Measurements from ENCODE around the gene SLC15A2. TPM values are rescaled to one million over a fixed set of nuclear protein-coding genes. Genes with fewer than 3 reads are reported as not detected.
"Not testable (repeated sequence)": the region's sequence is repeated elsewhere in the genome, so short reads cannot be mapped to it uniquely, and the experiment has no call there.

The SLC15A2 gene, protein sequence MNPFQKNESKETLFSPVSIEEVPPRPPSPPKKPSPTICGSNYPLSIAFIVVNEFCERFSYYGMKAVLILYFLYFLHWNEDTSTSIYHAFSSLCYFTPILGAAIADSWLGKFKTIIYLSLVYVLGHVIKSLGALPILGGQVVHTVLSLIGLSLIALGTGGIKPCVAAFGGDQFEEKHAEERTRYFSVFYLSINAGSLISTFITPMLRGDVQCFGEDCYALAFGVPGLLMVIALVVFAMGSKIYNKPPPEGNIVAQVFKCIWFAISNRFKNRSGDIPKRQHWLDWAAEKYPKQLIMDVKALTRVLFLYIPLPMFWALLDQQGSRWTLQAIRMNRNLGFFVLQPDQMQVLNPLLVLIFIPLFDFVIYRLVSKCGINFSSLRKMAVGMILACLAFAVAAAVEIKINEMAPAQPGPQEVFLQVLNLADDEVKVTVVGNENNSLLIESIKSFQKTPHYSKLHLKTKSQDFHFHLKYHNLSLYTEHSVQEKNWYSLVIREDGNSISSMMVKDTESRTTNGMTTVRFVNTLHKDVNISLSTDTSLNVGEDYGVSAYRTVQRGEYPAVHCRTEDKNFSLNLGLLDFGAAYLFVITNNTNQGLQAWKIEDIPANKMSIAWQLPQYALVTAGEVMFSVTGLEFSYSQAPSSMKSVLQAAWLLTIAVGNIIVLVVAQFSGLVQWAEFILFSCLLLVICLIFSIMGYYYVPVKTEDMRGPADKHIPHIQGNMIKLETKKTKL
- total RNA-seq, result 2.2 and 5.7 TPM in 2 replicates

DNA sequence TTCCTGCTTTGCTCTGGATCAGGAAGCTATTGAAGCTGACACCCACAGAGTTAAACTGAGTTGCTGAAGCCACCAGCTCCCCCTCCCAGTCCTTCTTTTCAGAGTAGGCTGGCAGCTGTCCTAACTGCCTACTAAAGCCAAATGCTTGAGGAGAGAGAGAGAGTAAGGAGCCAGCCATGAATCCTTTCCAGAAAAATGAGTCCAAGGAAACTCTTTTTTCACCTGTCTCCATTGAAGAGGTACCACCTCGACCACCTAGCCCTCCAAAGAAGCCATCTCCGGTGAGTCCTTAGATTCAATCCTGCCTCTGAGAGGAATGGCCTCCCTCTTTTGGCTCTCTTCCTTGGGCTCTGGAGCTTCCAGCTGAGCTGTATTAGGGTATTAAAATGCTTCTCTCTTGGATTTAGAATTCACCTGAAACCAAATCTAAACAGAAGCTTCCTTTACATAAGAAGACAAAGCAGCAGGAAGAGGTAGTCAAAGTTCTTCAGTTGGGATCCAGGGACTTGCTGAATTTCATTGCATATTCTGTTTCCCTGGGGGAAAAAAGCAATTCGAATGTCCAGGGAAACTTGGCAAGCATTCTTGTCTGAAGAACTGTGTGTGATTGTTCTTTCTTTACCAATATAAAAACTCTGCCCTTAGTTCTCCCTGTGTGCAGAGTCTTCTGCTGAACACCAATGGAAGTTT lies at the start of gene SLC15A2:
Gene SLC15A2 (plus strand): TSS at position 101 of the 690 bp plus-strand sequence. CDS start 76 bp downstream, at position 177.
- intact Hi-C loops (cut with micrococcal nuclease), result no loop called here

DNA sequence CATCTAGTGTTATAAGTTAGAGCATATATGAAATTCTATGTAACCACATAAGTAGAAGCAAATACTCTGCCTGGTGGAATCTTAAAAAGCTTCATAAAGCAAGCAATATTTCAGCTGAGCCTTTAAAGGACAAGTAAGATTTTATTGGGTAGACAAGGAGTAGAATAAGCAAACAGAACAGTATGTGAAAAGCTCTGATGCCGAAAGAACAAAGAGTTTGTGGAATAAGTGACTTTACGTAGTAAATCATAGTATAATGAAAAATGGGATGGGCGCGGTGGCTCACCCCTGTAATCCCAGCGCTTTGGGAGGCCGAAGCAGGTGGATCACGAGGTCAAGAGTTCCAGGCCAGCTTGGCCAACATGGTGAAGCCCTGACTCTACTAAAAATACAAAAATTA lies 49.3 kb upstream of the SLC15A2 start:
- intact Hi-C loops (cut with micrococcal nuclease), result no loop called here

DNA sequence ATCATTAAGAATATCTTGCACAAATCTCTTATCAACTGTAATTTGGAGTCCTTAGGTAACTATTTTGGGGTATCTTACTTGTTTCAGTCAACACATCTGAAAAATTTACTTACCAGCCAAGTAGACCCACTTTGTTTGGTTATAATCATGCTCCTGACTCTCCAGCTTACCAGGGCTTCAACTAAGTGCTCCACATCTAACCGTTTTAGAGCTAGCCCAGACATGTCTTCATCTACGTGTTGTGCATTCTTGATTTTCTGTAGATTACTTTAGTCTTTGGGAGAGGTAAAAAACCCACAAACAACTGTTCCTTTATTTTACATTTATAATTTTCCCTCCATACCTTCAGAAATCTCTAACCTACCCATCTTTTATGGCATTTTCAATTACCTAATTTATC lies 41.9 kb upstream of the SLC15A2 start:
- intact Hi-C loops (cut with micrococcal nuclease), result loop anchor here (2.0 kb wide), 1 partner anchor 15 kb away; no protein-coding TSS in a partner anchor

DNA sequence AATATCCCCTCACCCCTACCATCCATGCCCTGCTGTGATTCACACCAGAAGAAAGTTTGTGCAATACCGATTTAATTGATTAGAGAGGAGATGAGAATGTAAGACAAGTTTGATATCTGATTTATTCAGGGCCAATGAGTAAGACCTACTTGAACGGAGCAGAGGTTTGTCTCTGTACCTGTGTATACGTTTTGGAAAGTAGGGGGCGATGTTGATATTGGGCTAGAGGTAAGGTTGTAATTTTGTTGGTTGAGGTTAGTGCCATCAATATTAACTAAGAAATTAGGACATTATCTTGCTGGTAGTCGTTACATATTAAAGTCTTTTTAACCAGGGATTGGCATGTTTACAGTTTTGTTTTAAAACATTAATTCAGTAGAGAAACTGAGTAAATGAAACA lies 38.6 kb upstream of the SLC15A2 start:
- intact Hi-C loops (cut with micrococcal nuclease), result loop anchor here (1.0 kb wide), 1 partner anchor 404 kb away; no protein-coding TSS in a partner anchor

DNA sequence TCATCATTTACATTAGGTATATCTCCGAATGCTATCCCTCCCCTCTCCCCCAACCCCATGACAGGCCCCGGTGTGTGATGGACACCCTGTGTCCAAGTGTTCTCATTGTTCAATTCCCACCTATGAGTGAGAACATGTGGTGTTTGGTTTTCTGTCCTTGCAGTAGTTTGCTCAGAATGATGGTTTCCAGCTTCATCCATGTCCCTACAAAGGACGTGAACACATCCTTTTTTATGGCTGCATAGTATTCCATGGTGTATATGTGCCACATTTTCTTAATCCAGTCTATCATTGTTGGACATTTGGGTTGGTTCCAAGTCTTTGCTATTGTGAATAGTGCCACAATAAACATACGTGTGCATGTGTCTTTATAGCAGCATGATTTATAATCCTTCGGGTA lies 36.4 kb upstream of the SLC15A2 start:
- intact Hi-C loops (cut with micrococcal nuclease), result not testable (repeated sequence)

DNA sequence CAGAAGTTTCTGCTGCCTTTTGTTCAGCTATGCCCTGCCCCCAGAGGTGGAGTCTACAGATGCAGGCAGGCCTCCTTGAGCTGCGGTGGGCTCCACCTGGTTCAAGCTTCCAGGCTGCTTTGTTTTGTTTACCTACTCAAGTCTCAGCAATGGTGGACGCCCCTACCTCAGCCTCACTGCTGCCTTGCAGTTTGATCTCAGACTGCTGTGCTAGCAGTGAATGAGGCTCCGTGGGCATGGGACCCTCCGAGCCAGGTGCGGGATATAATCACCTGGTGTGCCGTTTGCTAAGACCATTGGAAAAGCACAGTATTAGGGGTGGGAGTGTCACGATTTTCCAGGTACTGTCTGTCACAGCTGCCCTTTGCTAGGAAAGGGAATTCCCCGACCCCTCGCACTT lies 31.0 kb upstream of the SLC15A2 start:
- intact Hi-C loops (cut with micrococcal nuclease), result not testable (repeated sequence)

DNA sequence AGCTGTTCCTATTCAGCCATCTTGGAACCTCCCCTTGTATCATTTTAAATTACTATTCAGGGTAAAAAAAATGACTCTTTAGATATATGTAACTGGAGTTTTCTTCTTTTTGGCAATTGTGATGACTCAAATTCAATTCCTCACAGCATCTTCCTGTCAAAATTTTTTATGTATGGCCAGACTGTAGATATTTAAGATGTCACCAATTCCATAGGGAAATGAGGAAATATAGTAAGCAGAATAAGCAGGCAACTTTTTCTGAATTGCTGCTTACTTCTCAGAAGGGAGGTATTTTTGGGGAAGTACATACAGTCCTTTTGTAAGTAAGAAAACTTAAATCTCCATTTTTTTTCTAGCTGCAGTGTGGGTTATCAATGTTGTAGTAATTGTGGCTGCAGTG lies 30.4 kb upstream of the SLC15A2 start:
- intact Hi-C loops (cut with micrococcal nuclease), result no loop called here

DNA sequence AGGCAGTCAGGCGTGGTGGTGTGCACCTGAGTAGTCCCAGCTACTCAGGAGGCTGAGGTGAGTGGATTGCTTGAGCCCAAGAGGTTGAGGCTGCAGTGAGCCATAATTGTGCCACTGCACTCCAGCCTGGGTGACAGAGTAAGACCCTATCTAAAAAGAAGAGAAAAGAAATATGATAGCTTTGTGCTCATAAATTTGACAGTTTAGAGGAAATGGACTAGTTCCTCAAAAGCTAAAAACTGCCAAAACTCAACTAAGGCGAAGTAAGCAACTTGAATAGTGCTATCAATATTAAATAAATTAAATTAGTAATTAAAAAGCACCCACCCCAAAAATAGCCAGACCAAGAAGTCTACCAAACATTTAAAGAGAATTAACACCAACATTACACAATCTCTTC lies 24.5 kb upstream of the SLC15A2 start:
- intact Hi-C loops (cut with micrococcal nuclease), result no loop called here

DNA sequence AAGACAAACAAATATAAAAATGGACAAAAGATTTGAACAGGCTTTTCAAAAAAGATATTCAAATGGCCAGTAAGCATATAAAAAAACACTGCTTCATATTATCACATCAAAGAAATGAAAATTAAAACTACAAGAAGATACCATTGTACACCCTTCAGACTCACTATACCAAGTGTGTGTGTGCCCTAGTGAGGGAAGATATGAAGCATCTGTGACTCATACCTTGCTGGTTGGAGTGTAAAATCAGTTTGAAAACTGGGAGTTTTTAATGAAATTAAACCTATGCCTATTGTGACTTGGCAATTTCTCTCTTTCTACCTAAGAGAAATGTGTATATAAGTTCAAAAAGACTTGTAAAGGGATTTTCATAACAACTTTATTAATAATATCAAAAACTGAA lies 23.5 kb upstream of the SLC15A2 start:
- intact Hi-C loops (cut with micrococcal nuclease), result no loop called here

DNA sequence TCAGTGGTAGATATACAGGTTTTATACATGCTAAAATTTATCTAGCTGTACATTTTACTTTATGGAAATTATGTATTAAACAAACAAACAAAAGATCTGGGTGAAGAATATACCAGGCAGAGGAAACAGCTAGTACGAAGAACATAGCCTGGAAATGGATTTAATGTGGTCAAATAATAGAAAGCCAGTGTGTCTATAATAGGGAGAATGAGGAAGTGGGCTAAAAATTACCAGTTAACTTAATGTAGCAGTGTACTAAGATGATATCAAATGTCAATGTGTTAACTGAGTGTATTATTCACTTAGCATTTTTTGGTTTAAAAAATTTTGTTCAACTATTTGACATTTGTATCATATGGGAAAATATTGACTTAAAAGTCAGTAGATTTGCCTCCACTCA lies 22.8 kb upstream of the SLC15A2 start:
- intact Hi-C loops (cut with micrococcal nuclease), result no loop called here

DNA sequence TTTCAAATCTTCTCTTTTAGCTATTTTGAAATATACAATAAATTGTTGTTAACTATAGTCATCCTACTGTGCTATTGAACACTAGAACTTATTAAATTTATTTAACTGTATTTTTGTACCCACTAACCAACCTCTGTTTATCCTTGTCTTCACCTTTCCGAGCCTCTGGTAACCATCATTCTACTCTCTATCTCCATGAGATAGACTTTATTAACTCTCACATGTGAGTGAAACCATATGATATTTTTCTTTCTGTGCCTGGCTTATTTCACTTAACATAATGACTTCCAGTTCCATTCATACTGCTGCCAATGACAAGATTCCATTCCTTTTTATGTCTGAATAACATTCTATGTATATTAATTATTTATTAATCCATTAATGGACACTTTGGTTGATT lies 15.8 kb upstream of the SLC15A2 start:
- intact Hi-C loops (cut with micrococcal nuclease), result no loop called here

DNA sequence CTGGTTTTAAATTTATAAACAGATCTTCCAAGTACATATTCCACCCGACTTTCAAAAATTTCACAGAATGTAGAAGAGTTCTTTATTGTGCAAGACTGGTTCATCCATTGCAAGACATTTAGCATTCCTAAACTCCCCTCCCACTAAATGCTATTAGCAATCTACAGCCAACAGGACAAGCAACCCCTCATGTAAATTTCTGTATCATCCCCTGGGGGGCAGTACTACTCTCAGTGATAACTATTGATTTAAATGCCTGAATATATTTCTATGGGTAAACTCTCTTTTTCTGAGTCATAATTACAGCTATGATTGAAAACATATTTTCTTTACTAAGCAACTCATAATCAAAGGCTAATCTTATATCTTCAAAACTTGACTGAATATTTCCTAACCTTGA lies 10.7 kb upstream of the SLC15A2 start:
- intact Hi-C loops (cut with micrococcal nuclease), result loop anchor here (1.0 to 2.0 kb wide), 5 partner anchors 209 to 417 kb away; no protein-coding TSS in a partner anchor

DNA sequence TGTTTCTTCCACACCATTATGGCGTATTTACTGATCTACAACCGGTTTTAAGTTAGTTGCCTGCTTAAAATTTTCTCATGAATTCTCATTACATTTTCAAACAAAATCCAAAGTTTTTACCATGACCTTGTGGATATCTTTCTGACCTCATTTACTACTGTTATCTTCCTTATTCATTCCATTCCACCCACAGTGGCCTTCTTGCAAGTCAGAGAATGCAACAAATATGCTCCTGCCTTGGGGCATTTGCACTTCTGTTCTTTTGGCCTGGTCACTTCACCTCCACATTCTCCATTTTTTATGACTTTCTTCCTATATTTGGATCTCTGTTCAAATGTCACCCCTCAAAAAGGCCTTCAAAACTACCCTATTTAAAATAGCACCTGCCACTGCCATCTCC lies 8.8 kb upstream of the SLC15A2 start:
- intact Hi-C loops (cut with micrococcal nuclease), result no loop called here

DNA sequence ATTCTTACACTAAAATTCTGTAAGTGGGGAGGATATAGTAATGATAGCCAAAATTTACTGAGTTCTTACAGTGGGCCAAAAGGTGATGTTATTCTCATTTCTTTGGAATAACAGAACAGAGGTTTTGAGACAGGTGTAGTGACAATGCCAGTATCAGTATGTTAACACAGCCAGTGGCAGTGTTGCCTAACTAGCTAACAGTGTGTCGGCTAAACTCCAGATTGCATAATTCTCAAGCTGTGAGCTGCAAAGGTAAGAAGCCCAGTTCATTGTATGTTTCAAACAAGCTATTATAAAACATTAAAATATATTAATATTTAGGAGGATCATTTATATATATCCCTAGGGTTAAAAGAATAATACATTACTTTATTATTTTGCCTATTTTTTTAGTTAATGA lies 920 bp downstream of the SLC15A2 start:
- intact Hi-C loops (cut with micrococcal nuclease), result no loop called here

DNA sequence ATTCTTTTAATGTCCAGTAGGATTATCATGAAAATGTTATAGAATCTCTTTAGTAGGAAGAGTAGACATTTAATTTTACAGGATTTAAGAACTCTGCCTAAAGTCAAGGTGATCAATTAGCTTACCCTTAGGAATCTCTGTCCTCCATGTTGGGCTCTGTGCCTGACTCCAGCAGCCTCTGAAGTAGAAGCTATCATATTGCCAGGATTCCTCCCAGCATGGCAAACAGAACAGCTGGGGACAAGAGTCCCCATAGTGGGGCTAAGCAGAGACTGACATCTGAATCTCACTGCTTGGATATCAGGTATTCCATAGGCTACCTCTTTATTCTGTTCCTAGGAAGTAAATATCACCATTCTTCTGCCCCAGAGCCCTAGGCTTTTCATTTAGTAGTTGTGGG lies 1.5 kb downstream of the SLC15A2 start:
- intact Hi-C loops (cut with micrococcal nuclease), result no loop called here

DNA sequence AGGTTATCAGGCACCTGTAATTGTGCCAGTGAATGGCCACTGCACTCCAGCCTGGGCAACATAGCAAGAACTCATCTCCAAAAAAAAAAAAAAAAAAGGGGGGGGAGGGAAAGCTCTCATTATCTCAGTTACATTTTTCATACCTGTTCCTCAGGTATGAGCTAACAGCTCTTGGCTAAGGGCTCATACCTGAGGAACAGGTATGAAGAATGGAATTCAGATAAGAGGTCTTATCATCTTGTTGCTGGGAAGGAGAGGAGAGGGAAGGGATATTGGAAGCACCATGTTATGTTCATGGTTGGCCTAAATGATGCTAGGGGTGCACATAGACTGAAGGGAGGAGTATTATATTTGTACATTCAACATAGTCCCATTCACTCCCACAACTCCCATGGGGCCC lies 2.6 kb downstream of the SLC15A2 start:
- intact Hi-C loops (cut with micrococcal nuclease), result no loop called here

DNA sequence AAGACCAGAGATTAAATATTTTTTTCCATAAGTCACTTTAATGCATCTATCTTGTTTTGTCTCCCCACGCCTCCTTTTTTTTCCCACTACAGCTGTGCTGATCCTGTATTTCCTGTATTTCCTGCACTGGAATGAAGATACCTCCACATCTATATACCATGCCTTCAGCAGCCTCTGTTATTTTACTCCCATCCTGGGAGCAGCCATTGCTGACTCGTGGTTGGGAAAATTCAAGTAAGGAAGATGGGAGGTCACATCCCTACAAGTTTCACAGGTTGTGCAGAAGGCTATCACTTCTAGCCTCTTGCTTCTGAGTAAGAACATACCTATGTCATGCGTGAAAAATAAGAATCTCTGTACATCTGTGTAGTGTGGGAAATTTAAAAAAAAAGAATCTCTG lies 3.1 kb downstream of the SLC15A2 start:
- intact Hi-C loops (cut with micrococcal nuclease), result no loop called here

DNA sequence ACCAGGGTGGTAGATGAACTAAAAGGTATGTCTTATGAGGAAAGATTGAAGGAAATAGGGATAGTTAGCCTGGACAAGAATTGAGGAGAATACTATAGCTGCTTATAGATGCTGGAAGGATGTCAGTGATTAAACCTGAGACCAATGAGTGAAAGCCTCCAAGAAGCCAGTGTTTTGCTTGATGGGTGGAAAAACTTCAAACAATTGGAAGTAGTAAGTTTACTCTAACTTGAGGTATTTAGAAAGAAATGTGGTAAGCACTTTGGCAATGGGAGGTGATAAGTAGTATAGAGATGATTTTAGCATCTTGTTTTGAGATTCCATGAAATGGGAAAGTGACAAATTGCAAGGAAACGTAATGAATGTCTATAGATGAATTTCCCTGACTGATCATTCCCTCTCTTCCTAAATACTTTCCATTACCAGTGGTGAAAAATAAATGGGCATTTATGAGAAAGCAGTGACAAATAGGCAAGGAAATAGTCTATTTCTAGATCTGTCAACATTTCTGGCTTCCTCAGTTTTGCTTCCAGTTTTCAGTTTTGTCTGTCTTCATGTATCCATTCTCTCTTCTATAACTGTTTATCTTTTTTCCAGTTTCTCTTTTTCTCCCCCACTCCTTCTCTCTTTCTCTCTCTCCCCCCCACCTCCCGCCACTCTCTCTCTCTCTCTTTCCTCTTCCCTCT lies 19.2 kb downstream of the SLC15A2 start:
- intact Hi-C loops (cut with micrococcal nuclease), result no loop called here

DNA sequence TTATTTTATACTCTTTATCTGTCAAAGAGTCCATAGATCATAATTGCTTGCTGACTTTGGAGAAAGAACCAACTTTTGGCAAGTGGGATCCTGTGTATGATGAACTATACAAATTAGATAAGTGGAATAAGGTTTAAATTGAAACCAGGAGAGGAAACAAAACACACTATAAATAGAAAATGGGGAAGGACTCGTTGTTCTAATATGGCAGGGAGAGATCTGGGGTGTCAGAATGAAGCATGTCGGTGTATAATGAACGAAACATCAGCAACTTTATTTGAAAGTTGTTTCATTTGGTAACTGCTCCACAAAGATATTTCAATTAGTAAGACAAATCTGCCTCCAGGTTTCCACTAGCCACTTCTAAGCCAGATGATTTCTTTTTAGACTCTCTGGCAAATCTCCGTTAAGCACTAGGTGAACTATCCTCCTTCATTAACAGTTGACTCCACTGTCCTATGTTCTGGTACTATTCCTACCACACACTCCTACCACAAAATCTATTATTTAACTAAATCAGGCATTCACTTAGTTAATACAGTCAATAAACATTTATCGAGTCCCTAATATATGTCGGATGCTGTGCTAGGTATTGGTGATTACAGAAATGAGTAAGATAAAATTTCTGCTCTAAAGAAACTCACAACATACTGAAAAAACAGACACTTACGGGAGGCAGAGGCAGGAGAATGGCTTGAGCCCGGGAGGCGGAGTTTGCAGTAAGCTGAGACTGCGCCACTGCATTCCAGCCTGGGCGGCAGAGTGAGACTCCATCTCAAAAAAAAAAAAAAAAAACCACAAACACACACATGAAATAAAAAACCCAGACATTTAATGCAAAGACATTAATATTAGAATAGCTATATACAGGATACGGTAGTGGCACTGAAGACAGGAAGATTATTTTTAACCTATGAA lies 20.1 kb downstream of the SLC15A2 start:
- intact Hi-C loops (cut with micrococcal nuclease), result no loop called here

DNA sequence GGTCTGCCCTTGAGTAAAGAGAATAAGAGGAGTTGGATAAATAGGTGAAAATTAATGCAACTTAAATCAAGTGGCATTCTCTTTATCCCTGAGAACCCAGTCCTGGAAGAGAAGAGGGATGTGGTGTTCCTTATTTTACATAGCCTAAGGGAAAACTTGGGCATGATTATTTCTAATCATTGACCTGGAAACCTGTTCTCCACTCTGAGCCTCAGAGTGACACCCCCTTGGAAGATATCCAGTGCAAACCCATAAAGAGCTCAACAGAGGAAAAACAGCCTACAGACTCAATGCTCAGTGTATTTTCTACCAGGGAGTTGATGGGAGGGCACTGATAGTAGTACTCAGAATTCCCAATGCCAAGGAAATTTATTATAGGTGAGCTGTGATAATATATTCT lies 22.0 kb downstream of the SLC15A2 start:
- intact Hi-C loops (cut with micrococcal nuclease), result no loop called here

Data from T-helper 1 cell treated with Interleukin-12 subunit alpha and Interleukin-12 subunit beta and Interleukin-4 antibody, amounts not matched to agents 30 ng/mL and 1 ng/mL, for 36 hours (primary cell).